Ascending aorta (tissue), 2 donors: ENCODE measurements around the gene ZNF90. TPM values are rescaled to one million over a fixed set of nuclear protein-coding genes. Genes with fewer than 3 reads are reported as not detected.

Experiments
- DNase-seq, 2 donors: peaks; one replicate each; pipeline ENCODE4 v3.0.0-alpha.2; 2019; ENCODE audit warnings: low spot score in 2 of 2
- H3K27ac ChIP-seq, 2 donors: fragments of 200-600 bp; sonication (generic); one replicate each; pipeline ENCODE4 v1.5.1; 2016 to 2017; ENCODE audit warnings: mild to moderate bottlenecking in 1 of 2
- H3K27me3 ChIP-seq: fragments of 200-600 bp; sonication (generic); one replicate; pipeline ENCODE4 v1.5.1; 2017
- H3K36me3 ChIP-seq, 2 donors: fragments of 200-600 bp; sonication (generic); one replicate each; pipeline ENCODE4 v1.5.1; 2016
- H3K4me1 ChIP-seq, 2 donors: fragments of 200-600 bp; sonication (generic); one replicate each; pipeline ENCODE4 v1.5.1; 2016 to 2017; ENCODE audit warnings: mild to moderate bottlenecking in 1 of 2
- H3K4me3 ChIP-seq, 2 donors: fragments of 200-600 bp; sonication (generic); one replicate each; pipeline ENCODE4 v1.5.1; 2016 to 2017; ENCODE audit warnings: mild to moderate bottlenecking in 1 of 2
- H3K9me3 ChIP-seq, 2 donors: fragments of 200-600 bp; sonication (generic); one replicate each; pipeline ENCODE4 v1.5.1; 2016
- intact Hi-C: fragments of 100-400 bp; cut with DNase I; formaldehyde crosslinking; loops from one replicate; pipeline ENCODE4 v1.15.1; 2023
- total RNA-seq: library from RNA; depleted of rRNA; stranded (reverse); fragments of >200 nt; gene quantifications from one replicate; pipeline ENCODE4 v1.1.0, GENCODE V29; 2016
- TF ChIP-seq, protein P1 (sequence below), 3 experiments: fragments of 200-600 bp in 2 of 3; fragments of 450-650 bp in 1 of 3; sonication (generic) in 2 of 3; IDR thresholded peaks; one replicate each; pipeline ENCODE4 v1.5.1; 2016 to 2019; ENCODE audit warnings: antibody characterized with exemption in 3 of 3, mild to moderate bottlenecking in 1 of 3, moderate library complexity in 1 of 3

ZNF90 gene
- total RNA-seq, 1 donor from 2014 or later = not detected

DNA sequence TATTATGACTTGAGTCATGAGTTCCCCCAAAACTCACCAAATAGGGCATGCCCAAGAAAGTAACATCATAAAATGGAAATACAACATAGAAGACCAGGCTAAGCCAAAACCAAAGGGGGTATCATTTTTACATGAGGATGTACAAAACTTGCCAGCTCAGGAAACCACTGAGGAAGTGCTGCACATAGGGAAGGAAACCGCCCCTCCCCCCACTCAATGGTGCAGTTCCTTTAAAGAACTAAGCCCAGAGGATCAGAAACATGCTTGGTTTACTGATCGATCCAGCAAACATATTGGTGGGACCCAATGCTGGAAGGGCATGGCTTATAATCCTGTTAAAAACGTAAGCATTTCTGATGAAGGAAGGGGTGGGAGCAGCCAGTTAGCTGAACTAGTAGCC lies 85.0 kb downstream of the ZNF90 start:
- intact Hi-C loops = loop anchor here (10.0 kb wide), 1 partner anchor 262 kb away; no protein-coding TSS in a partner anchor
- H3K36me3 ChIP-seq = no peaks in the 10 kb centered on the region
- no peak overlapping the region for H3K4me3 ChIP-seq
- no peaks in the 10 kb centered on the region for H3K4me1 ChIP-seq
- H3K27ac ChIP-seq = no peak overlapping the region
- no peak for DNase-seq
- no peaks in the 10 kb centered on the region for H3K9me3 ChIP-seq
- H3K27me3 ChIP-seq = no peaks in the 10 kb centered on the region
- TF ChIP-seq, protein P1, sequence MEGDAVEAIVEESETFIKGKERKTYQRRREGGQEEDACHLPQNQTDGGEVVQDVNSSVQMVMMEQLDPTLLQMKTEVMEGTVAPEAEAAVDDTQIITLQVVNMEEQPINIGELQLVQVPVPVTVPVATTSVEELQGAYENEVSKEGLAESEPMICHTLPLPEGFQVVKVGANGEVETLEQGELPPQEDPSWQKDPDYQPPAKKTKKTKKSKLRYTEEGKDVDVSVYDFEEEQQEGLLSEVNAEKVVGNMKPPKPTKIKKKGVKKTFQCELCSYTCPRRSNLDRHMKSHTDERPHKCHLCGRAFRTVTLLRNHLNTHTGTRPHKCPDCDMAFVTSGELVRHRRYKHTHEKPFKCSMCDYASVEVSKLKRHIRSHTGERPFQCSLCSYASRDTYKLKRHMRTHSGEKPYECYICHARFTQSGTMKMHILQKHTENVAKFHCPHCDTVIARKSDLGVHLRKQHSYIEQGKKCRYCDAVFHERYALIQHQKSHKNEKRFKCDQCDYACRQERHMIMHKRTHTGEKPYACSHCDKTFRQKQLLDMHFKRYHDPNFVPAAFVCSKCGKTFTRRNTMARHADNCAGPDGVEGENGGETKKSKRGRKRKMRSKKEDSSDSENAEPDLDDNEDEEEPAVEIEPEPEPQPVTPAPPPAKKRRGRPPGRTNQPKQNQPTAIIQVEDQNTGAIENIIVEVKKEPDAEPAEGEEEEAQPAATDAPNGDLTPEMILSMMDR (IDR thresholded peaks at IDR 0.05) = no peak

DNA sequence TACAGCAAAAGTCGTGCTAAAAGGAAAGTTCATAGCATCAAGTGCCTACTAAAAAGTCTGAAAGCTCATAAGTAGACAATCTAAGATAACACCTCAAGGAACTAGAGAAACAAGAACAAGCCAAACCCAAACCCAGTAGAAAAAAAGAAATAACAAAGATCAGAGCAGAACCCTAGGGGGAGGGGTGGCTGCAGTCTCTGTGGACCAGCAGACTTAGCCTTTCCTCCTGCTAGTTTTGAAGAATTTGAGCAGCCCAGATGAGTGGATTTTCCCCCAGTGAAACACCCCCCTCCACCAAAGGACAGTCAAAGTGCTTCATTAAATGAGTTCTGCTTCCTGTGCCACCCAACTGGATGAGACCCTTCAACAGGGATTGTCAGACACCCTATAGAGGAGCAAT lies 86.7 kb downstream of the ZNF90 start:
- TF ChIP-seq, protein P1 (IDR thresholded peaks at IDR 0.05) = no peak
- intact Hi-C loops = loop anchor here (10.0 kb wide), 1 partner anchor 260 kb away; no protein-coding TSS in a partner anchor
- no peaks in the 10 kb centered on the region for H3K9me3 ChIP-seq

DNA sequence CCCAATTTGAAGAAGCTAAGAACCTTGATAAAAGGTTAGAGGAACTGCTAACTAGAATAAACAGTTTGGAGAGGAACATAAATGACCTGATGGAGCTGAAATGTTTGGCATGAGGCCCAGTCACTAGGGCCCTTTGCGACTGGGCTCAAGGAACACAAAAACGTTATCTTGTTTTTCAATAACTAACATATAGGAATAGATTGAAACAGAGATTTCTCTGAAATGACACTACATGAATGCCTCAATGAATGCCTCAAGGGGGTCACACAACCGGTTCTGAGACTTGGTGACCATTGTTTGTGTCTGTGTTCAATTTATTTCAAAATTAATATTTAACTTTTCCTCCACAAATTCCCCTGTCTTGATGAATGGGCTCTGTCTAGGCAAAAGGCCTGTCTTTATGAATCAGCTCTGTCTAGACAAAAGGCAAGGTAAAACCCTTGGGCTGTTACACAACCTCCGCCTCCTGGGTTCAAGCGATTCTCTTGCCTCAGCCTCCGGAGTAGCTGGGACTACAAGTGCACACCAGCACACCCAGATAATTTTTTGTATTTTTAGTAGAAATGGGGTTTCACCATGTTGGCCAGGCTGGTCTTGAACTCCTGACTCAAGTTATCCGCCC lies 88.3 kb downstream of the ZNF90 start:
- H3K9me3 ChIP-seq = no peaks in the 10 kb centered on the region
- no peaks in the 10 kb centered on the region for H3K4me1 ChIP-seq
- H3K4me3 ChIP-seq = no peak overlapping the region
- no peak overlapping the region for H3K27ac ChIP-seq
- no peaks in the 10 kb centered on the region for H3K27me3 ChIP-seq
- no peak for DNase-seq
- H3K36me3 ChIP-seq = peaks cover 5% of the 10 kb centered on the region in 2 donors
- intact Hi-C loops = loop anchor here (5.0 to 10.0 kb wide), 4 partner anchors 89 to 976 kb away; partner anchors contain the start of genes ZNF431, ZNF90 and ZNF93
- TF ChIP-seq, protein P1 (IDR thresholded peaks at IDR 0.05) = no peak

More for the DNA sequence above, 86.7 kb downstream of the ZNF90 start:
- no peak for DNase-seq
- no peak overlapping the region for H3K4me3 ChIP-seq
- H3K27me3 ChIP-seq = no peaks in the 10 kb centered on the region
- H3K4me1 ChIP-seq = no peaks in the 10 kb centered on the region
- no peaks in the 10 kb centered on the region for H3K36me3 ChIP-seq
- no peak overlapping the region for H3K27ac ChIP-seq

DNA sequence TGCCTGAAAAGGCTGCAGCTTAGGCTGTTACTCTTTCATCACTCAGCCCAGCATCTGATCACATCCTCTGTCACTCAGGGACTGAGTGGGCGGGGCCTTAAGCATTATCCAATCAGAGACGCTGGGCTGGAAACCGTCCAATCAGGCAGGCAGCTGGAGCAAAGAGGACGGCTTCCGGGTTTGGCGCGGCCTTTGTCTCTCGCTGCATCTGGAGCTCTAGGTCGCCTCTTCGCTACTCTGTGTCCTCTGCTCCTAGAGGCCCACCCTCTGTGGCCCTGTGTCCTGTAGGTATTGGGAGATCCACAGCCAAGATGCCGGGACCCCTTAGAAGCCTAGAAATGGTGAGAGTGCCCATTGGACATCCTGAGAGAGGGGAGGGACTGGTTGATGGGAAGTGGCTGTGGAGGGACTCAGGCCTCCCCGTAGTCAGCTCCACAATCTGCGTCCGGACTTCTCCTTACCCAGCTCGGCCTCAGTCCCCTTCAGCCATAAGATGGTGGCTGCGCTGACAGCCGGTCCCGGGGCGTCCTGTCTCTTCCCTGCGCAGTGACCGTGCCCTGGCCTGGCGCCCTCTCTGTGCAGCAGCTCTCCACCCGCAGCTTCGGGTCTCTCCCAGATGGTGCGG lies 89.3 kb downstream of the ZNF90 start, which contains the start of gene ZNF486:
Gene ZNF486, plus strand, starts transcription at position 195 of the 625 bp plus-strand sequence. Its CDS starts 117 bp downstream, at position 312.
- Histone ChIP-seq H3K9me3 (no peaks in the 10 kb centered on the region), H3K27me3 (no peaks in the 10 kb centered on the region), H3K4me1 (no peaks in the 10 kb centered on the region), H3K36me3 (peaks cover 10 to 11% of the 10 kb centered on the region in 2 donors), H3K27ac (peak within 1 kb of the TSS; percentile 67 to 72), H3K4me3 (peak within 1 kb of the TSS; percentile 57 to 71)
- DNase-seq = peak; percentile 92 to 98
- TF ChIP-seq, protein P1 (IDR thresholded peaks at IDR 0.05) = no peak
- intact Hi-C loops = loop anchor here (1.0 to 10.0 kb wide), 8 partner anchors 90 to 975 kb away; partner anchors contain the start of genes ZNF14, ZNF431, ZNF682 and ZNF90

DNA sequence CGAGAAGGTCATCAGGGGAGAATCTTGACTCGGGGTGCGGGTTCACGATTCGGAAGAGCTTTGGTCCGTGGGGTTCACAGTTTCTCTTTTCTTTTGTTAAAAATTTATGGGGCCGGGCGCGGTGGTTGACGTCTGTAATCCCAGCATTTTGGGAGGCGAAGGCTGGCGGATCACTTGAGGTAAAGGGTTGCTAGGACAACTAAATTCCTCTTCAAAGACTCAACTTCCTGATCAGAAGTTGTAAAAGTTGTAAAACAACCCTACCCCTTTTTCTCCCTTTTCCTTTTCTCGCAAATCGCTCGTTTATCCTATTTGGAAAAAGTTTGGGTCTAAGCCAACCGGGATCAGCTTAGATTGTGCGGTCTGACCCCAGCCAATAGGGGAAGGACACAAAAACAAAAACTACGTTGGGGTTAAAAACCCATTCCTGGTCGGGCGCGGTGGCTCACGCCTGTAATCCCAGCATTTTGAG lies 89.9 kb downstream of the ZNF90 start:
- intact Hi-C loops = loop anchor here (1.0 to 10.0 kb wide), 8 partner anchors 90 to 975 kb away; partner anchors contain the start of genes ZNF14, ZNF431, ZNF682 and ZNF90
- no peaks in the 10 kb centered on the region for H3K9me3 ChIP-seq
- peak overlapping the region; percentile 57 to 71 for H3K4me3 ChIP-seq
- H3K36me3 ChIP-seq = peaks cover 11 to 12% of the 10 kb centered on the region in 2 donors
- no peak for DNase-seq
- H3K27ac ChIP-seq = peak overlapping the region; percentile 67 to 72
- no peaks in the 10 kb centered on the region for H3K27me3 ChIP-seq
- H3K4me1 ChIP-seq = no peaks in the 10 kb centered on the region
- TF ChIP-seq, protein P1 (IDR thresholded peaks at IDR 0.05) = no peak

Other genes starting within 250 kb of the ZNF90 start
- 1.8 TPM for gene ZNF253, start 212.1 kb upstream of the ZNF90 start, total RNA-seq
- gene ZNF93, start 177.1 kb upstream of the ZNF90 start, total RNA-seq = 2.9 TPM
- 1.1 TPM for gene ZNF682, start 38.5 kb upstream of the ZNF90 start, total RNA-seq
- gene ZNF486, start 89.2 kb downstream of the ZNF90 start, total RNA-seq = 1.1 TPM